HG02938 (cell line): ENCODE data around the gene BTBD9.

Source experiments
- ATAC-seq: cut with Tn5 transposase; IDR thresholded peaks from one replicate; pipeline ENCODE4 v1.9.1; 2021; ENCODE audit warnings: mild to moderate bottlenecking, moderate library complexity; ENCODE audit not compliant: unreplicated experiment

The BTBD9 gene

GRCh38 chr6:38639498-38640215, at the start of gene BTBD9:
BTBD9 (minus strand) TSS chr6:38639929.
- ATAC-seq, result peak; percentile 77

DNA sequence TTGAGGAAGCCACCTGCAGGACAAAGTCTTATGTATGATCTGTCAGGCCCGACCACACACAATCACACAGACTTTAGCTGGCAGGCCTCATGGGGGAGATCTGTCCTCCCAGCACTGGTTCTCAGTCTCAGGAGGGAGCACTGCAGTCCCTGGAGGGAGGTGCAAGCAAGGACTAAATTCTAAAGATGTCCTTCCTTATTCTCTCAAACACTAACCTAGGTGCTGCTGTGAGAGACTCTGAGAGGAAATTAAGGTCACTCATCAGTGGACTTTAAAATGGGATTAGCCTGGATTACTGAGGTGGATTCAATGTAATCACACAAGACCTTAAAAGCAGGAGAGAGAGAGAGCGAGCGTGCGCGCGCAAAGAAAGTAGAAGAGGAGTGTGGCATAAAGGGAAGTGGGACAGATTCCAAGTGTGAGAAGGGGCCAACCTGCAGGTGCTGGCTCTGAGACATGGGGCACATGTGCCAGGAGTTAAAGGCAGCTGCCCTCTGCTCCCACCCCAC, 48.9 kb upstream of the BTBD9 start:
- no peak for ATAC-seq

GRCh38 chr6:38687549-38687948, 47.8 kb upstream of the BTBD9 start:
- ATAC-seq, result no peak

- ATAC-seq, result no peak
Observed at GRCh38 chr6:38687043-38687353, 47.3 kb upstream of the BTBD9 start.

- no peak for ATAC-seq
Observed at GRCh38 chr6:38686270-38687042, 46.7 kb upstream of the BTBD9 start.

DNA sequence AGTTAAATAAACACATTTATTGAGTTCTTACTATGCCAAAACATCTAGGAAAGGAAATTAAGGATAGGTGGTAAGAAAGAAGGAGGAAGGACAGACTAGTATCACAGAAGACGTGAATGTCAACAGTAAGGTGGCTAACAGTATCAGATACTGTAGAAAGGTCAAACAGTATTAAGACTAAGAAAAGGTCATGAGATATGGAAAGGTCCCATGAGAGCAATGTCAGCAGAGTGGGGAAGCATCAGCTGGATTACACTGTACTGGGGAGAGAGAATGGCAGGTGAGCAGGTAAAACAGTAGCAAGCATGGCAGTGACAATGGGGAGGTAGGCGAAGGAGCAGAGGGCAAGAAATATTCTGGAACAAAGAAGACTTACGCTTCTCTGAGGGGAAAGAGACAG, 45.2 kb upstream of the BTBD9 start:
- no peak for ATAC-seq

DNA sequence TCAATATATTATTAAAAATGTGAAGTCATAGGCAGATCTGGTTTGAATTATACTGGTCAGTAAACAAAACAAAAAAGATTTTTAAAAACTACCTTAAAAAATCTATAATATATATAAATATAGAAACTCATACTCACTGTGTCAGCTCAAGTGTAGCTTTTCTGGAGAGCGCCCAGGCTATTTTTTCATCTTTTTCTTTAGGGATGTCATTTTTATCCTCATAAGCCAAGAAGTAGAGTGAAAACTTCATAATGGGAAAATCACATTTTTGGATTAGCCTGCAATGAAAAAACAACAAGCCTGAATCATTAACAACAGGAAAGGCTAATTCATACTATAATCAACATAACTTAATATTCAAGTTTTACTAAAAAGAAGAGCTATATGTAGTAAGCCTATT, 44.5 kb upstream of the BTBD9 start:
- ATAC-seq, result no peak

DNA sequence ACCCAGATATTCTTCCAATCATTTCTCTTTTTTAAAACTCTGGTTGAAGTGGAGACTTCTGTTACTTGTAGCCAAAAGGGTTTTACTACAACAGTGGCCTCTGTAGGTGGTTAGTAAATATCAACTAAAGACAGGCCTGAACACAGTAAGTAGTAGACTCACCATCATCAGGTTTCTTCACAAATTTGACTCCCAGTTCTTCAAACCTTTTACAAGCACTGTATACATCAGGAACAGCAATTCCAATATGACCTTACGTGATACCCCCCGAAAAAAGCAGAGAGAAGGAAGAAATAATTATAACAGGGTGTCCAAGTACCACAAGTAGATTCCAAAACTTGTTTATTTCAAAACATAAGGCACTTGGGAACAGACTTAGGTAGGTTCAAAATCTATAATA, 42.1 kb upstream of the BTBD9 start:
- ATAC-seq, result no peak

- no peak for ATAC-seq
Observed at GRCh38 chr6:38679668-38680067, 39.9 kb upstream of the BTBD9 start.

DNA sequence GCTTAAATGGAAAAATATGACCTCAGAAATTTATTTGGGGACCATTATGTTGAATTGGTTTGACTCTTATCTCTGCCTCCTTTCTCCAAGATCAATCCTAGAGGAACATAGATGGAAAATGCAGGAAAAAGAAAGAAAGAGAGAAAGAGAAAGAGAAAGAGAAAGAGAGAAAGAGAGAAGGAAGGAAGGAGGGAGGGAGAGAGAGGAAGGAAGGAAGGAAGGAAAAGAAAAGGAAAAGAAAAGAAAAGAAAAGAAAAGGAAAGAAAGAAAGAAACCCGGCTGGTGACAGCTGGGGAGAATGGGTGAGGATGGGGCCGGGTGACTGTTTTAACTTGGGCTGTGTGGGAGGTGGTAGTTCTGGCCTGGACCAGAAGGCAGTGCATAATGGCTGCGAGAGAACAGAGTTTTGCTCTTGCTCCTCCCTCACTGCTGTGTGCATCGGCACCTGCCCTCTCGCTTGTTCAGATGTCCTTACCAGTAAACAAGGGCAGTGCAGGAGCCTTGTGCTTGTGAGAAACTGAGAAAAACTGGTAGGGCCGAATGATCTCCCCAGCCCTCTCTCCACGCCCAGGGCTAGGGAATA, 38.5 kb upstream of the BTBD9 start:
- no peak for ATAC-seq

DNA sequence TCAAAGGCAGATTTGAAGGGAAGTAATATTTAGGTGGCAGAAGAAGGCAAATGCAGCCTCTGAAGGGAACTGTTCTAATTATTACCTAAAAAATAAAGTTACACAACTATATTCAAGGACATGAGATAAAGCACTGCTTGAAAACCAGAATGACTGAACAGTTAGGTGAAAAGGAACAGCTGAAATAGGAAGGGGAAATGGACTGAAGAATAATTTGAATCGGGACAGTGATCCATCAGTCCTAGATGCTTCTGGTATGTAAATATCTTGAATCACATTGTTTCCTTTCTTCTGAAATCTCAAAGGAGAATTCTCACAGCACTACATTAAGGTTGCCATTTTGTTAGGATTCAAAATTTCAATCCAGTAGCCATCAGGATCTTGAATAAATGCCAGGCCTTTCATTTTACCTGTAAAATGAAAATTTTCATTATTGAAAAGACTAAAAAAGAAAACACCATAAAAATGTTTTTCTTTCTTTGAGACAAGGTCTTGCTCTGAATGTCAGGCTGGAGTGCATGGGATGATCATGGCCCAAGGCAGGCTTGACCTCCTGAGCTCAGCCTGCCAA, 37.3 kb upstream of the BTBD9 start:
- ATAC-seq, result no peak

- no peak for ATAC-seq
Observed at GRCh38 chr6:38676236-38676973, 36.7 kb upstream of the BTBD9 start.

DNA sequence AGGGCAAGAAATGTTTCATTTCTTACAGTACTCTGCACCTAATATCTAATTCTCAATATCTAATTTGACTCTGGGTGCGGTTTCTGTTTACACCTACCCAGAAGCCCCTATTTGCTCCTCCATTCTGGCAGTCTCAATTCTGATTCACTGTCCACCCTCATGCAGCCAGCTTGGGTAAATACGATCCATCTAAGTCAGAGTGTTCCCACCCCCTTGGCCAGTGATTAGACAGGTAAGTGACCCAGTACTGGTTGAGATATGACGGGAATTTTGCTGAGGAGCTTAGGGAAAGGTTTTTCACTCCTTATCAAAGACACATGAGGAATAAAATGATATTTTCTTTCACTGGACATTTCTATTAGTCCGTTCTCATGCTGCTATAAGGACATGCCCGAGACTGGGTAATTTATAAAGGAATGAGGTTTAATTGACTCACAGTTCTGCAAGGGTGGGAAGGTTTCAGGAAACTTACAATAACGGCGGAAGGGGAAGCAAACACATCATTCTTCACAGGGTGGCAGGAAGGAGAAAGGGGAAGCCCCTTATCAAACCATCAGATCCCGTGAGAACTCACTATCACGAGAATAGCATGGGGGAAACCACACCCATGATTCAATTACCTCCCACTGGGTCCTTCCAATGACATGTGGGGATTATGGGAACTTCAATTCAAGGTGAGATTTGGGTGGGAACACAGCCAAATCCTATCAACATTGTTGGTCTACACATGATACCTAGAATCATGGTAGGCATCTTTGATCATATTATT, 33.9 kb upstream of the BTBD9 start:
- no peak for ATAC-seq

DNA sequence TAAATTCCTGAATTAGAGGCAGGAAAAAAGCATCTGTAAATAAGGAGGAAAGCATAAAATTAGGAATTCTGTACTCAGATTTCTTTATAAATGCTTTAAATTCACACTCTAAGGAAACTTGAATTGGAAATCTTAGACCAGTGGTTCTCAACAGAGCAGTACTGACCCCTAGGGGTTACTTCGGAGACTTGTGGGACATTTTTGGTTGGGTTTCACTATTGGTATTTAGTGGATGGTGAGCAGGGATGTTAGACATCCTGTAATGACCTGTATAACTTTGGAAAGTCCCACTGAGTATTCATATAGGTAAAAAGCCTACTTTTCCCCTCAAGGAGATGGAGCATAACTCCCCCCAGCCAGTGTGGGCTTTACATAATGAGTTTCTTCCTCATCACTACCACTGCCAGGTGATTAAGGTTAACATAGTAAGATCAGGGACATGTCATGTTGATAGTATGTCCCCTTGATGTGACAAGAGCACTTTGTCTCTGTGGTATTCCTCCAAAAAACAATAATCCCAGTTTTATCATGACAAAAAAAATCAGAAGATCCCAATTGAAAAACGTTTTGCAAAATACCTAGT, 32.2 kb upstream of the BTBD9 start:
- ATAC-seq, result peak; percentile 76

GRCh38 chr6:38658418-38659167, 18.9 kb upstream of the BTBD9 start:
- no peak for ATAC-seq

- ATAC-seq, result no peak
Observed at GRCh38 chr6:38656896-38657295, 17.2 kb upstream of the BTBD9 start.

- no peak for ATAC-seq
Observed at GRCh38 chr6:38654263-38654662, 14.5 kb upstream of the BTBD9 start.

- ATAC-seq, result no peak
Observed at GRCh38 chr6:38651121-38651784, 11.5 kb upstream of the BTBD9 start.
